RWPE2 (cell line): ENCODE measurements around the gene NEO1.
A peak's percentile ranks its signal among the peaks of the same experiment; 100 is the strongest.

Experiments used
- ATAC-seq: fragments of 200-7000 bp; cut with Tn5 transposase; 3 replicates; pipeline ENCODE4 v1.9.1; 2021; ENCODE audit warnings: low read depth
- DNase-seq: peaks from one replicate; pipeline ENCODE4 v3.0.0-alpha.2; 2020; ENCODE audit warnings: low spot score
- H3K27ac ChIP-seq: fragments of 450-650 bp; 2 replicates; pipeline ENCODE4 v1.5.1; 2017; ENCODE audit warnings: mild to moderate bottlenecking; ENCODE audit not compliant: poor library complexity, severe bottlenecking
- H3K27me3 ChIP-seq: fragments of 250-450 bp; sonication (Bioruptor Pico); 2 replicates; pipeline ENCODE4 v1.5.1; 2021; ENCODE audit warnings: mild to moderate bottlenecking, moderate library complexity; ENCODE audit not compliant: insufficient read depth, poor library complexity, severe bottlenecking
- H3K36me3 ChIP-seq: fragments of 250-450 bp; sonication (Bioruptor Pico); 2 replicates; pipeline ENCODE4 v1.5.1; 2020; ENCODE audit warnings: low read depth, mild to moderate bottlenecking, moderate library complexity
- H3K4me1 ChIP-seq: fragments of 250-450 bp; sonication (Bioruptor Pico); 2 replicates; pipeline ENCODE4 v1.5.1; 2021; ENCODE audit warnings: mild to moderate bottlenecking, moderate library complexity; ENCODE audit not compliant: insufficient read depth, poor library complexity, severe bottlenecking
- H3K4me3 ChIP-seq: fragments of 250-450 bp; sonication (Bioruptor Pico); 2 replicates; pipeline ENCODE4 v1.5.1; 2021; ENCODE audit warnings: mild to moderate bottlenecking, moderate library complexity; ENCODE audit not compliant: severe bottlenecking
- H3K9me3 ChIP-seq: fragments of 250-450 bp; sonication (Bioruptor Pico); 2 replicates; pipeline ENCODE4 v1.5.1; 2021; ENCODE audit warnings: mild to moderate bottlenecking, moderate library complexity; ENCODE audit not compliant: severe bottlenecking
- CTCF ChIP-seq: fragments of 450-650 bp; IDR thresholded peaks from one replicate; pipeline ENCODE4 v1.5.1; 2017; ENCODE audit warnings: mild to moderate bottlenecking, moderate library complexity; ENCODE audit not compliant: poor library complexity, severe bottlenecking

NEO1 gene

GRCh38 chr15:73146419-73146818 is 94.2 kb downstream of the NEO1 start:
- Histone ChIP-seq H3K36me3 (no peaks in the 10 kb centered on the region), H3K4me1 (no peaks in the 10 kb centered on the region), H3K9me3 (no peaks in the 10 kb centered on the region), H3K27me3 (no peaks in the 10 kb centered on the region), H3K4me3 (no peak overlapping the region), H3K27ac (no peak overlapping the region)
- no peak for DNase-seq
- no peak for ATAC-seq
- no peak for TF ChIP-seq CTCF

DNA sequence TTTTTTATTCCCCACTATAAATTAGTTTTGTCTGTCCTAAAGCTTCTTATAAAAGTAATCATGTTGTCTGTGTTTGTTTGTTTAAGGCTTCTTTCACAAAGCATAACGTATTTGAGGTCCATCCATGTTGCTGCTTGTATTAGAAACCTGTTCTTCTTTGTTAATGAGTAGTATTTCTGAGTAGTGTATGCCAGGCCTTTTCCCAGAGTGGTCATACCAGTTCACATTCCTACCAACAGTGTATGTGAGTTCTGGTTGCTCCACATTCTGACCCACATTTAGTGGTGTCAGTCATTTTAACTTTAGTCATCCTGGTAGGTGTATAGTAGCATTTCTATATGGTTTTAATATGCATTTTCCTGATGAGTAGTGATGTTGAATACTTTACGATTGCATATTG is 98.6 kb downstream of the NEO1 start:
- H3K4me3 ChIP-seq: no peak overlapping the region
- no peaks in the 10 kb centered on the region for H3K36me3 ChIP-seq
- H3K4me1 ChIP-seq: no peaks in the 10 kb centered on the region
- ATAC-seq (0 out of 3 replicates have a peak, but pooled peaks have one; percentile 14), DNase-seq (no peak)
- peaks cover 5% of the 10 kb centered on the region for H3K9me3 ChIP-seq
- no peak overlapping the region for H3K27ac ChIP-seq
- no peak for TF ChIP-seq CTCF
- no peaks in the 10 kb centered on the region for H3K27me3 ChIP-seq

DNA sequence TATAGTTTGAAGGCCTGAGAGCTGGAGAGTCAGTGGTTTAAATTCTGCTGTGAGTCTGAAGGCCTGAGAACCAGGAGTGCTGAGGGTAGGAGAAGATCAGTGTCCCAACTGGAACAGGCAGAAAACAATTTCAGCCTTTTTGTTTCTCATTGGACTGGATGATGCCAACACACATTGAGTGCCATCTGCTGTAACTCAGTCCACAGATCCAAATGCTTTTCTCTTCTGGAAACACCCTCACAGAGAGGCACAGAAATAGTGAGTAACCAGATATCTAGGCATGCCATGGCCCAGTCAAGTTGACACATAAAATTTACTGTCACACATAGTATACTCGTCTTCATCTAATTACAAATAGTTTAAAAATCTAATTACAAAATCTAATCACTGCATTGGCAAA is 100.8 kb downstream of the NEO1 start:
- Histone ChIP-seq H3K27me3 (no peaks in the 10 kb centered on the region), H3K4me3 (no peak overlapping the region), H3K9me3 (peaks cover 5% of the 10 kb centered on the region), H3K36me3 (no peaks in the 10 kb centered on the region), H3K27ac (no peak overlapping the region), H3K4me1 (no peaks in the 10 kb centered on the region)
- DNase-seq (no peak), ATAC-seq (no peak)
- TF ChIP-seq CTCF: no peak

DNA sequence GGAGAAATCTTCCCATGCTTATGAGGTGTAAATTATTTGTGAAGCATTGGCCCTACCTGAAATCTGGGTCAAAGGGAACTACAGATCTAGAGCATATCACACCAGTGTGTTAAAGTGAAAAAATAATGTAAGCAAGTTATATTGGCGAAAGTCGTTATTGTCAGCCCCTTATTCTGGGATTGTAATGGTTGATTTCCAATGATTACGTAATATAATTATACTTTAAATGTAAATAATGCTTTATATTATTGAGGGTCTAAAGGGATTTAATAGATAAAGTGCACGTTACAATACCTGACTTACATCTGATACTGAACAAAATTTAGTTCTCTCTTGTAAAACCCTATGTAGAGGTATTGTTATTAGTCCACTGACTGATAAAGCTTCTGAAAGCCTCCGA is 101.2 kb downstream of the NEO1 start:
- TF ChIP-seq CTCF: no peak
- H3K4me1 ChIP-seq: no peaks in the 10 kb centered on the region

DNA sequence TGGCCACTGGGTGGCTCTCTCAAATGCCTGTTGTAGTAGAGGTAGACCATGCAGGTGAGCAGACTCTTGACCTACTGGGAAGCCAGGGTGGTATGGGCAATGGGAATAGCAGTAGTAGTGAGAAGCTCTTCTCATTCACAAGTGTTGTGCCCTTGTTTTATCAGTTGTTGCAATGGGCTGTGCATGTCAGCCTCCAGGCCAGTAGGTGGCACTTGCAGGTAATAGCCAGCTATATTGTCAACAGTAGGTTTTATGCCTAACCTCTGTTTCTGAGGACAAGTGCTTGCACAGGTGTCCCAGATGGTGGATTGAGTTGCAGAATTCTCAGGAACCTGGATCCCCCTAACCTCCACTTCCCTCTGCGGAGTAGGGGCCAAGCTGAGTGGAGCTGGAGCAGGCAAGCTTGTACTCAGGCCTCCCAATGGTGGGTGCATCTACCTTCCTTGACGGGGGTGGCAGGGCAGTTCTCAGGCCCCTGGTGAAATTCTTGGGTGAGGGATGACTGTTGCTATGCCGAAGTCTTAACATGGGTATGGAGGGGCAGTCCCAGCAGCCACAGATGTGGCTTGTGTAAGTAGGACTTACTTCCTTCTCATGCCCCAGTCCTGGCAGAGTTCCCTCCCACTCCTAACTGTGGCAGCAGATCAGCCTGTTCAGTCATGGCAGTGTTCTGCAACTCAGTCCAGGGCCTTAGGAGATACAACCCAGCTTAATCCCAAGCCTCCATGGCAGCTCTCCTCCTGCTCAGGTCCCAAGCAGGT is 104.3 kb downstream of the NEO1 start:
- H3K36me3 ChIP-seq: no peaks in the 10 kb centered on the region
- H3K4me1 ChIP-seq: no peaks in the 10 kb centered on the region
- no peak for DNase-seq
- ATAC-seq: no peak
- H3K27me3 ChIP-seq: no peaks in the 10 kb centered on the region
- H3K9me3 ChIP-seq: peaks cover 5% of the 10 kb centered on the region
- no peak overlapping the region for H3K27ac ChIP-seq
- H3K4me3 ChIP-seq: no peak overlapping the region
- no peak for TF ChIP-seq CTCF

More for the DNA sequence above, 101.2 kb downstream of the NEO1 start:
- no peaks in the 10 kb centered on the region for H3K36me3 ChIP-seq
- H3K27ac ChIP-seq: no peak overlapping the region
- H3K27me3 ChIP-seq: no peaks in the 10 kb centered on the region
- ATAC-seq (no peak), DNase-seq (no peak)
- peaks cover 5% of the 10 kb centered on the region for H3K9me3 ChIP-seq
- H3K4me3 ChIP-seq: no peak overlapping the region
